ENCODE measurements around the gene CCNY. TPM values are rescaled to one million over a fixed set of nuclear protein-coding genes. Genes with fewer than 3 reads are reported as not detected.

CCNY gene
- total and polyA plus RNA-seq, 2 of the 13 experiments (the other 11 are each of a cell fraction or from before 2014, with no cell fraction given) = 48.2 to 54.7 TPM

- no peak for TF ChIP-seq STAT6 (CRISPR knock-in tag; IDR thresholded peaks at IDR 0.05; ENCODE audit: borderline replicate concordance)
- 0 out of 2 replicates have a peak, but pooled peaks have one; percentile 9 for TF ChIP-seq GATAD2A (CRISPR knock-in tag; IDR thresholded peaks at IDR 0.05)
- TF ChIP-seq ZMYM2 (CRISPR knock-in tag; IDR thresholded peaks at IDR 0.05) = 0 out of 2 replicates have a peak, but pooled peaks have one; percentile 41
- no peak for TF ChIP-seq MEIS1 (CRISPR knock-in tag; IDR thresholded peaks at IDR 0.05; ENCODE audit: borderline replicate concordance)
- no peak for TF ChIP-seq THAP7 (CRISPR knock-in tag; IDR thresholded peaks at IDR 0.05)
- no peak for TF ChIP-seq SETDB1 (CRISPR knock-in tag; IDR thresholded peaks at IDR 0.05; ENCODE audit: borderline replicate concordance)
- no peak for TF ChIP-seq ZNF564 (CRISPR knock-in tag; IDR thresholded peaks at IDR 0.05)
- no peak for TF ChIP-seq NR1H2 (CRISPR knock-in tag; IDR thresholded peaks at IDR 0.05; ENCODE audit: borderline replicate concordance, low read depth)
- no peak for TF ChIP-seq EED (CRISPR knock-in tag; IDR thresholded peaks at IDR 0.05)
- no peak for TF ChIP-seq ZBTB26 (CRISPR knock-in tag; IDR thresholded peaks at IDR 0.05; ENCODE audit: borderline replicate concordance)
- no peak for TF ChIP-seq STAG1 (CRISPR knock-in tag; IDR thresholded peaks at IDR 0.05)
- no peak for TF ChIP-seq HNF1B (CRISPR knock-in tag; IDR thresholded peaks at IDR 0.05)
- TF ChIP-seq ZBTB42 (CRISPR knock-in tag; IDR thresholded peaks at IDR 0.05) = no peak
- no peak for TF ChIP-seq XRCC5 (optimal IDR thresholded peaks at IDR 0.05; ENCODE audit: low read length)
- TF ChIP-seq SPEN (CRISPR knock-in tag; IDR thresholded peaks at IDR 0.05; ENCODE audit: low read depth) = no peak
- TF ChIP-seq ZNF737 (CRISPR knock-in tag; IDR thresholded peaks at IDR 0.05; ENCODE audit: borderline replicate concordance) = no peak
- TF ChIP-seq BRCA1 (CRISPR knock-in tag; IDR thresholded peaks at IDR 0.05) = no peak
- TF ChIP-seq CENPBD1 (CRISPR knock-in tag; IDR thresholded peaks at IDR 0.05; ENCODE audit: borderline replicate concordance, low read depth) = no peak
- TF ChIP-seq SMYD3 (CRISPR knock-in tag; IDR thresholded peaks at IDR 0.05) = no peak
These were observed 55.0 kb downstream of the CCNY start (continued) for GRCh38 chr10:35391153-35391953.

Measured in HepG2 (cell line).